ENCODE data around the gene IFT88.

The IFT88 gene

GRCh38 chr13:20623000-20623399, 56.0 kb downstream of the IFT88 start:
- no peak overlapping the region for H3K4me3 ChIP-seq (replicated peaks; ENCODE audit: low read depth, low read length)
- no peak for TF ChIP-seq CTCF (IDR thresholded peaks at IDR 0.05; ENCODE audit: low read length, missing control alignments)
- no peak for DNase-seq (ENCODE audit: low read depth)

GRCh38 chr13:20624213-20624612, 57.3 kb downstream of the IFT88 start:
- TF ChIP-seq CTCF (IDR thresholded peaks at IDR 0.05; ENCODE audit: low read length, missing control alignments) = no peak
- H3K4me3 ChIP-seq (replicated peaks; ENCODE audit: low read depth, low read length) = no peak overlapping the region
- DNase-seq (ENCODE audit: low read depth) = no peak

- no peak for DNase-seq (ENCODE audit: low read depth)
- no peak for TF ChIP-seq CTCF (IDR thresholded peaks at IDR 0.05; ENCODE audit: low read length, missing control alignments)
- no peak overlapping the region for H3K4me3 ChIP-seq (replicated peaks; ENCODE audit: low read depth, low read length)
These were observed 66.8 kb downstream of the IFT88 start for GRCh38 chr13:20633802-20634201.

GRCh38 chr13:20636079-20636478, 69.1 kb downstream of the IFT88 start:
- TF ChIP-seq CTCF (IDR thresholded peaks at IDR 0.05; ENCODE audit: low read length, missing control alignments) = no peak
- DNase-seq (ENCODE audit: low read depth) = no peak
- H3K4me3 ChIP-seq (replicated peaks; ENCODE audit: low read depth, low read length) = no peak overlapping the region

- DNase-seq (ENCODE audit: low read depth) = no peak
- no peak for TF ChIP-seq CTCF (IDR thresholded peaks at IDR 0.05; ENCODE audit: low read length, missing control alignments)
- H3K4me3 ChIP-seq (replicated peaks; ENCODE audit: low read depth, low read length) = no peak overlapping the region
These were observed 70.9 kb downstream of the IFT88 start for GRCh38 chr13:20637811-20638210.

- no peak for DNase-seq (ENCODE audit: low read depth)
- no peak overlapping the region for H3K4me3 ChIP-seq (replicated peaks; ENCODE audit: low read depth, low read length)
- no peak for TF ChIP-seq CTCF (IDR thresholded peaks at IDR 0.05; ENCODE audit: low read length, missing control alignments)
These were observed 80.8 kb downstream of the IFT88 start for GRCh38 chr13:20647758-20648157.

- DNase-seq (ENCODE audit: low read depth) = no peak
- H3K4me3 ChIP-seq (replicated peaks; ENCODE audit: low read depth, low read length) = no peak overlapping the region
- no peak for TF ChIP-seq CTCF (IDR thresholded peaks at IDR 0.05; ENCODE audit: low read length, missing control alignments)
These were observed 86.0 kb downstream of the IFT88 start for GRCh38 chr13:20652946-20653345.
